GM21723 (cell line): ENCODE data around the gene AS3MT.
"Not testable (repeated sequence)": the region's sequence is repeated elsewhere in the genome, so short reads cannot be mapped to it uniquely, and the experiment has no call there.

Source experiments
- ATAC-seq: cut with Tn5 transposase; IDR thresholded peaks from one replicate; pipeline ENCODE4 v1.9.1; 2021; ENCODE audit warnings: mild to moderate bottlenecking, moderate library complexity; ENCODE audit not compliant: unreplicated experiment

AS3MT gene

GRCh38 chr10:102855731-102856436 lies 13.4 kb upstream of the AS3MT start:
- ATAC-seq = not testable (repeated sequence)

- ATAC-seq = no peak
These were observed 12.4 kb upstream of the AS3MT start for GRCh38 chr10:102856758-102857424.

GRCh38 chr10:102859911-102860310 lies 9.4 kb upstream of the AS3MT start:
- ATAC-seq = no peak

- no peak for ATAC-seq
These were observed 5.6 kb upstream of the AS3MT start for GRCh38 chr10:102863660-102864059.

GRCh38 chr10:102865620-102866019 lies 3.6 kb upstream of the AS3MT start:
- ATAC-seq = no peak

- ATAC-seq = no peak
These were observed 386 bp upstream of the AS3MT start for GRCh38 chr10:102868911-102869257.

- ATAC-seq = no peak
These were observed 951 bp downstream of the AS3MT start for GRCh38 chr10:102870221-102870620.

GRCh38 chr10:102872163-102872562 lies 2.9 kb downstream of the AS3MT start:
- ATAC-seq = no peak

GRCh38 chr10:102876747-102877153 lies 7.5 kb downstream of the AS3MT start:
- ATAC-seq = no peak

- no peak for ATAC-seq
These were observed 9.4 kb downstream of the AS3MT start for GRCh38 chr10:102878629-102879028.

- no peak for ATAC-seq
These were observed 11.0 kb downstream of the AS3MT start for GRCh38 chr10:102880256-102880655.

GRCh38 chr10:102888048-102888447 lies 18.8 kb downstream of the AS3MT start:
- no peak for ATAC-seq

- ATAC-seq = no peak
These were observed 25.4 kb downstream of the AS3MT start for GRCh38 chr10:102894466-102895213.

GRCh38 chr10:102900006-102900405 lies 30.7 kb downstream of the AS3MT start:
- ATAC-seq = no peak

GRCh38 chr10:102904346-102904745 lies 35.1 kb downstream of the AS3MT start:
- no peak for ATAC-seq

- no peak for ATAC-seq
These were observed 37.2 kb downstream of the AS3MT start for GRCh38 chr10:102906507-102906906.

GRCh38 chr10:102914781-102915180 lies 45.5 kb downstream of the AS3MT start:
- no peak for ATAC-seq

GRCh38 chr10:102916173-102916572 lies 46.9 kb downstream of the AS3MT start:
- ATAC-seq = no peak

- peak; percentile 46 for ATAC-seq
These were observed 48.2 kb downstream of the AS3MT start for GRCh38 chr10:102917314-102917961.

- peak; percentile 89 for ATAC-seq
These were observed 48.9 kb downstream of the AS3MT start, which contains the start of gene CNNM2 for GRCh38 chr10:102917962-102918816. Gene CNNM2 (plus strand): TSS chr10:102918294. CDS start chr10:102918481, 187 bp downstream.
